Measurements from ENCODE around the gene TALDO1.

The TALDO1 gene

DNA sequence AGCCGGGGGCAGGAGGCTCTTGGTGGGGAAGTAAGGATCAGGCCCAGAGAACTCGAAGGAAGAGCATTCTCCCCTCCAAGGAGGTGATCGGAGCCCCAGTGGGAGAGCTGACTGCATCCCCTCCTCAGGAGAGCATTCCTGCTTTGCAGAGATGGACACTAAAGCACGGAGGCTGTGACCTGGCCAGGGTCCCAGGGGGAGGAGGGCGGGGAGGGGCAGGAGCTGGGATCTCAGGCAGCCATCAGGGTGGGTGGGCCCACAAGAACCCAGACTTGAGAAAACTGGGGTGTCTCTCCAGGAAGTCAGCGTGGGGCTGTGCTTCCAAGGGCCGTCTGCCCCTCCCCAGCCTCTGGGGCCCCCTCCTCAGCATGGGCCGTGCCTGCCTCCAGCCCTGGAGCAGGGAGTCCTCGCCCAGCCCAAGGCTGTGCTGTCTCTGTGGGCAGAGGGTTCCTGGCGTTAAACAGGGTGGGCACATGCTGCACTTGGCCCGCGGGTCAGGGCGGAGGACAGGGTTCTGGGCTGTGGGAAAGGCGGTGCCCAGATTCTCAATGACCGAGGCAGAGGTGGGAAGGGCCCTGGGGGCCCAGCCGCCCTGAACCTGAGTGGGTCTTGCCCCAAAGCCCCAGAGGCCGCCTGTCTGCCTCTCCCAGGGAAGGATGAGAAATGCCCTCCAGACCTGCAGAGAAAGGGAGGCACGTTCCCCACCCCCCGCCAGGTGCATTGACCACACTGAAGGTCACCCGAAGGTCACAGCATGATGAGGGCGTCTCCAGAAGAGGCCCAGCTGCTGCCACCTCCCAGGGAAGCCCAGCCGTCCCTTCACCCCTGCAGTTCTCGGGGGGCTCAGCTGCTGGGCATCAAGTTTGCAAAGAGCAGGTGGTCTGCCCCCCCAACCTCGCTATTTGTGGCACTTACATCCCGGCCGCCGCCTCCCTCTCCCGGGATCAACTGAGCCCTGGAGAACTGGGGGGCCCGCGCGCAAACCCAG is 42.0 kb downstream of the TALDO1 start:
- no peak for DNase-seq

DNA sequence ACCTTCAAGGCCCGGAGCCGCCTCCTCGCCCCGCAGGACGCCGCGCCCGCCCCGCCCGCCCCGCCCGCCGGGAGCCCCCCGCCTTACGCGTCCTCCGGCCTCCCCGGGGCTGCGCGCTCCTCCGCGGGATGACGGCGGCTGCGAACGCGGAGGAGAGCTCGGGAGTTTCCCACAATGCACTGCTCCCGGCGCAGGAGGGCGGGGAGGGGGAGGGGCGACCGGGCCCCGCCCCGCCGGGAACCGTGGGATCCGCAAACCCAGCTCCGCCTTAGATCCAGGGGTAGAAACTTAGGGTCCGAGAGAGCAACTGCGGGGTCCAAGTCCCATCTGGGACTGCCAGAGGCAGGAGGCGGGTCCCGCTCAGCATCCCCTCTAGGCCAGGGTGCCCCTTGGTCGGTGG is 42.7 kb downstream of the TALDO1 start, which contains the start of gene CEND1:
TSS of gene CEND1 (minus strand) at position 148 of the 400 bp plus-strand sequence. CDS start 1,514 bp downstream, outside the sequence.
- DNase-seq, result peak; percentile 15

DNA sequence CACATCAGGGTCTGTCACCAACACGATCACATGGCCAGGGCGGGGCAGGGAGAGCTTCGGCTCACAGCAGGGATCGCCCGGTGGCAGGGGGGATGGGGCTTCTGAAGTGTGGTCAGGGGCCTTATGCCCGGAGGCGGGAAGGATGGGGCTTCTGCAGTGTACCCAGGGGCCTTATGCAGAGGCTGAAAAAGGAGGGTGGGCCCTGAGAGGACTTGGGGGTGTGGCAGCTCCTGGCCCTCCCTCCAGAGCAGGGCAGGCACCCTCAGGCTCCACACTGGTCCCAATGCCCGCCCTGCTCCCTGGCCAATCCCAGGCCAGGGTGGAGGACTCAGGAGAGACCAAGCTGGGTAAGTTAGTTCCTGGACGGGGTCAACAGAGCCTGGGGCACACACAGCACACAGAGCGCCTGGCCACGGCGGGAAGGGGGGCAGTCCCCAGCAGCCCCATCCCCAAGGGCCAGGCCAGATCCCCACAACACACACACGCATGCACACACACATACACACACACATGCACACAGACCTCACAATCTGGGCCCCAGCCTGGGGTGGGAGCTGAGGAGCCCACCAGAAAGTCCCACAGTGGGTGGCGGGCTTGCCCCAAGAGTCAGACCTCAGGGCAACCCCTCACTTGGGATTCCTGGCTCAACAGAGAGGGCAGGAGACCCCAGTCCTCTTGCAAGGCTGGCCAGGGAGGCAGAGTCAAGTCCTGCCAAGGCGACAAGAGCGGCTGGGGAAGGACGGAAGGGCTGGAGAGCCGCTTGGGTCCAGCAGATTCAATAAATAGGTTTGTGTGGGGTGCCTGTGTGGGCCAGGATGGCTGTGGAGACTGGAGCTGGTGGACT is 43.7 kb downstream of the TALDO1 start:
- DNase-seq, result no peak

DNA sequence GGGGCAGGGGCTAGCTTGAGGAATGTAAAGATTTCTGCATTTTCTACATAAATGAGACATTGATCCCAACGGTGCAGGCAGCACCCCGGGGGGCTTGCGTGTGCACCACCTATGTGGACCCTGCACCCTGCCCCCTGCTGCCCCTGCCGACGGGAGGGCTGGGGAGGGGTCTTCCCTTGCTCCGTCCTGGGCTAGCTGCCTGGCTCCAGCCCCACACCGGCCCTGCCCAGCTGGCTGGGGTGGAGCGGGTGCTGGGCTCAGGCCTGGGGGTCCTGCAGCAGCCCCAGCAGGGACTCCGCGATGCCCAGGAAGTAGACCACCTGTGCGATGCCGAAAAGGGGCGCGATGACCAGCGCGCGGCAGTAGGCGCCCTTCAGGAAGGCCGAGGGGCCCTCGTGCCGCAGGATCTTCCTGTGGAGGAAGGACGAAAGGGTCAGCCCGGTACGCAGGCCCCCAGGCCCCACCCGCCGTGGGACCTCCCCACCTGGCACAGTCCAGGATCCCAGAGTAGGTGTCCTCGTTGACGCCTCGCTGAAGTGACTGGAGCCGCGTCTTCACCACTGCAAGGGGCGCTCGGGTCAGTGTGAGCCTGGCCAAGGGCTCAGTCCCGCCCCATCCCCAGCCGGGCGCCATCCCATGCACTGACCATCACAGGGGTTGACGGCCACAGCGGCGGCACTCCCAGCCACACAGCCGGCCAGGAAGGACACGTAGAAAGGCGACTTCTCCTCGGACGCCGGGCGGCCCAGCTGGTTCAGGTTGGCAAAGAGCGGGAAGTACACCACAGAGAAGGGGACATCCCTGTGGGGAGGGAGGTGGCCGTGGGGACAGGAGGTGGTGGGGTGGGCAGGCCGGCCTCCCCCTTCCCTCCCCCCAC is 44.6 kb downstream of the TALDO1 start:
- DNase-seq, result no peak

DNA sequence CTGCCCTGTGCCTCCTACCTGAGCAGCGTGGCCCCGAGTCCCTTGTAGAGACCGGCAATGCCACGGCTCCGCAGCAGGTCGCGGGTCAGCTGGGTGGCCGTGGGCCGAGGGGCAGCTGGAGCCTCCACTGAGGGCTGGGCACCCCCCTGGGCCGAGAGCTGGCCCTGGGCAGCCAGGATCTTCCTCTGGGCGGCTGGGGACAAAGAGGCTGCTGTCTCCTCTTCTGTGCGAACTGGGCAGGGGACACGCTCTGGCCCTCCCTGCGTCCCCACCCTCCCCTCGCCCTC is 45.2 kb downstream of the TALDO1 start:
- no peak for DNase-seq

DNA sequence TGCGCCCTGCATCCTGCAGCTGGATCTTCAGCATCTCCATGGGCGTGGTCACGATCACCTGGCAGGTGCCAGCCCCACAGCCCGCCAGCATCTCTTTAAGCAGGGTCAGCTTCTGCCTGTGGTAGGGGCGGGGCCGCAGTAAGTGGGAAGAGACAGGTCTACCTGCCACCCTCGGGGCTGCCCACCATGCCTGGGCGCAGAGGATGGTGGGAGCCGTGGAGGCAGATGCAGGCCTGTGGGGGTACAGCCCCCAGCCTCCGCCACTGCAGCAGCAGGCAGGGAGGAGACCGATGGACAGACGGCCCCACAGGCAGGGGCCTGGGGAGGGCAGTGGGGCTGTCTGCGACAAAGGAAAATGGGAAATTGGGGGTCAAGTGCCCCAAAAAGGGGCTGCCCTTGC is 45.6 kb downstream of the TALDO1 start:
- DNase-seq, result no peak

DNA sequence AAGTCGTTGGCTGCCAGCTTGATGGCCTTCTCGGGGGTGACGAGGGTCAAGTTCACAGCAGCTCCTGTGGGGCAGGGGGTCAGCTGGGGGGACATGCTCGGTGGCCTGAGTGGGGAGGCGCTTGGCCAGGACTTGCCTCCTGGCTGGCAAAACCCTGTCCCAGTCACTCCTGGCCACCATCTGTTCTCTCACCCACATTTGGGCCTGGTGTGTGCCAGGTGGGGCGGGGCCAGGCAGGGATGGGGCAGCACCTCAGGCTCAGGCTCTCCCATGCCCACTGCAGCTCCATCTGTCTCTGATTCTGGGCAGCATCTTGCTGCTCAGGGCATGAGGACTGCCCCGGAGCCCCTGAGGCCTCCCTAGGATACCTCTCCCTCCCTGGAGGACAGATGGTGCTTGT is 46.3 kb downstream of the TALDO1 start:
- DNase-seq, result no peak

DNA sequence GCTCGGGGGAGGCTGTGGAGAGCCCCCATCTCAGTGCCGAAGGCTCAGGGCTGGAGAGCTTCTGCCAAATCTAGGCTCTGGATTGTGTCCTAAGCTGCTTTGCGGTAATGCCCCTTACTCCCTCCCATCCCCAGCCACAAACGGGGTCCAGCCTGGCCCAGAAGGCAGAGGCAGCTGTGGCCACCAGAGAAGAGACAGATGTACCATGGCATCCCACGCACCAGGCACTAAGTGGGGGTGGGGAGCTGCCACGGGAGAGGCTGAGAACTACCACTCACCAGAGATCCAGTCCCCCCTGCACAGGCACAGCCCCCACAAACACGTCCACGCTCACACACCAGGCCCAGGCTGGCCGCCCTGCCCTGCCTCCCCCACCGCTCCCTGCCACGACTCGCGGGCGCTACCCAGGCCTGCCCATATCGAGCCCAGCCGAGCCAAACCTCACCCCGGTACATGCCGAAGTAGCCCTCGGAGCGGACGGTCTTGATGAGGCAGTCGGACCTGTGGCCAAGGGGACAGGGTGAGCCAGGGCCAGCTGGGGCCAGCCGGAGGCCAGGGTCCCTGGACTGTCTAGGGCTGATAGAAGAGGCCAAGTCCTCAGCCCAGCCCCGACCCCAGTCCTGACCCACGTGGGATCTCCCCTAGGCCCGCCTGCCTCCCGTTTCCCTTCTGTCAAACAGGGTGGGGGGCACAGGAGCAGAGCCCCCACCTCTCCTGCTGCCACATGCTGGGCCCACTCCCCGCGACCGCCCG is 46.9 kb downstream of the TALDO1 start:
- DNase-seq, result no peak

DNA sequence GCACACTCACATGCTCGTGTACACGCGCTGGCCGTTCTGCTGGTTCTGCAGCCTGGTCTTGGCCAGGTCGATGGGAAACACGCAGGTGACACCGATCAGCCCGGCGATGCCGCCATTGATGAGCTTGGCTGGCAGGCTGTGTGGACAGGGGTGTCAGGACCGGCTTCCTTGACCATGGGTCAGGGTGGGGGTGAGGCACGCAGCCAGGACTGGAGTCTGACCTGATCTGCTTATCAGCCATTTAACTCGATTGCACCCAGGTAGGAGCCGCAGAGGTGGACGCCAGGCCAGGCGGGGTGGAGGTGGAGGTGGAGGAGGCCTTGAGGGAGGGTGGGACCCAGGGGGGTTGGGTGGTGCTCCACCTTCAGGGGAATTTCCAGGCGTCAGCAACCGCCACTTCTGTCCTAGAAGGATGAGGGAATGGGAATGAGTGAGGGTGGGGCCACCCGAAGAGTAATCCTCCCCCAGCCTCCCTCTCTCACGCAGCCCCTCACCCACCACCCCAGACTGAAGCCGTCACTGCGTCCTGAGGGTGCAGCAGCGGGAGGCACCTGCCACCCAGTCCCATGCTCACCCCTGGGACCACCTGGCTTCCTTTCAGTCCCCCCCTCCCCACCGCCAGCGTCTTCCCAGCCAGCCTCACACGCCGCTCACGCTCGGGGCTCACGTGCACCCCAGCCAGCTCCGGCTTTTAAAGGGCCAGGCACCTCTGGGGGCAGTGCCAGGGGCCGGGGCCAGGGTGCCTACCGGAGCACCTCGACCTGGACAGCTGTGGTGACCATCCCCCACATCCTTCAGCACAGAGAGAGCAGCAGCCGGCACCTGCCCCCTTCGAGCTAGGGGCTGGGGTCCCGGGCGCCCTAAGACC is 47.7 kb downstream of the TALDO1 start:
- no peak for DNase-seq

DNA sequence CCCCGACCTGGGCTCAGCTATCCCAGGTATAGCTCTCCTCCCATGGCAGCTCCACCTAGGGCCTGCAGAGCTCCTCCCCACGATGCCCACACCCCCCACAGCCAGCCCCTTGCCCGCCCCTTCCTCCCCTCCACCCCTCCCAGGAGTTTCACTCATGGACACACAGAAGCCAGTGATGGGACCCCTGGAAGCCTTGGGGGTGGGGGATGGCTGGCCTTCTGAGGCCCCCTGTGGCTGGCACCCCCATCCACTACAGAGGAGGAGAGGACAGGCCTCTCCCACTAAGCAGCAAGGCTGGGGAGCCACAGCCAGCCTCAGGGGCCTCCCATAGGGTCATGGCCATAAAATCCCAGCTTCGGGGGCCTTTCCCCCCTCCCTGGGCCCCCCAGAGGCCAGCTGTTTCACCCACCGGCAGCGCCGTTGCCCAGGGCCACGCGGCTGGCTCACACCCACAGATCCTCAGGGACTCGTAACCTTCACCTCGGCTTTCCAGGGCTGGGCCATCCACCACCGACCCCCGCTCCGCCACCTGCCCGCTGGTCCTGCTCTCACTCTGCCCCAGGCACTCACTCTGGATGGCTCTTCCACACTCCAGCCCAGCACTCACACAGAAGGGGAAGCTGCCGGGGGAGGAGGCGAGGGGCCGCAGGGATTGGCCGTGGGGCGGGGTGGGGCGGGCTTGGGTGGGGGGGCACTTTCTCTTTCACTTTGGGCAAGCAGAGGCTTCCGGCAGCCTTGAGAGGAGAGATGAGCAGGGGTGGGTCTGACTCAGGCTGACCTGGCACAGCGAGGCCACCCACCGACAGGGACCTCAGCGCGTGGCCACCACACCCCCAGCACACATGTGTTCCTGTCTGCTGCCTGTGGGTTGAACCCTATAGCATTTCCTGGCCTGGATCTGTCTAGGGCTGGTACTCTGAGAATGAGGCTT is 48.6 kb downstream of the TALDO1 start:
- DNase-seq, result peak; percentile 59

DNA sequence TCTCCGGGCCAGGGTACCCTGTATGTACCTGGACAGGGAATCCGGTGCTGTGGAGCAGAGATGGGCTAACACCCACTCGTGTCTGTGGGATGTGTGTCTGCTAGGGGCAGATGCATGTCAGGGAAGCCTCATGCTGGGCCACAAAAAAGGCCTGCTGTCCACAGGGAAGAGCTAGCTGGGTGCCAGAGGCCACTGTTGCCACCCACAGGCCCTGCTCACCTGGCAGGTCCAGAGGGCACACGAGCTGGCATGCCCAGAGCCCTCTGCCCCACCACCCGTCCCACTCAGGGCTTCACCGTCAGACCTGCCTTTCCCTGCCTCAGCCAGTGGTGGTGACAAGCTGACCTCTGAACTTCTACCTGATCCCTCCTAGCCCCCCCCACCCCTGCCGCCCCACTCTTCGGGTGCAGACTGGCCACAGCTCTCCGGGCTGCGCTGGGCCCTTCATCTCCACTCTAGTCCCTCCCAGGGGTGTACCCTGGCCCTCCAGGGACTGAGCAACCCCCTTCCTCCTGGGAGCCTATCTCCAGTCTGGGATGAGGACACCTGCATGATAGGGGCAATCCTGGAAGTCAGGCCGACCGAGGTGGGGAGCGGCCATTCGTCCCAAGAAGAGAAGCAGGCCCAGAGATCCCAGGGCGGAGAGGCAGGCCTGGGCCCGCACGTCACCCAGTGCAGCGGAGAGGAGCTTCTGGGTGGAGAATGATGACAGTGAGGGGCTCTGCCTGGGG is 49.5 kb downstream of the TALDO1 start:
- DNase-seq, result no peak

DNA sequence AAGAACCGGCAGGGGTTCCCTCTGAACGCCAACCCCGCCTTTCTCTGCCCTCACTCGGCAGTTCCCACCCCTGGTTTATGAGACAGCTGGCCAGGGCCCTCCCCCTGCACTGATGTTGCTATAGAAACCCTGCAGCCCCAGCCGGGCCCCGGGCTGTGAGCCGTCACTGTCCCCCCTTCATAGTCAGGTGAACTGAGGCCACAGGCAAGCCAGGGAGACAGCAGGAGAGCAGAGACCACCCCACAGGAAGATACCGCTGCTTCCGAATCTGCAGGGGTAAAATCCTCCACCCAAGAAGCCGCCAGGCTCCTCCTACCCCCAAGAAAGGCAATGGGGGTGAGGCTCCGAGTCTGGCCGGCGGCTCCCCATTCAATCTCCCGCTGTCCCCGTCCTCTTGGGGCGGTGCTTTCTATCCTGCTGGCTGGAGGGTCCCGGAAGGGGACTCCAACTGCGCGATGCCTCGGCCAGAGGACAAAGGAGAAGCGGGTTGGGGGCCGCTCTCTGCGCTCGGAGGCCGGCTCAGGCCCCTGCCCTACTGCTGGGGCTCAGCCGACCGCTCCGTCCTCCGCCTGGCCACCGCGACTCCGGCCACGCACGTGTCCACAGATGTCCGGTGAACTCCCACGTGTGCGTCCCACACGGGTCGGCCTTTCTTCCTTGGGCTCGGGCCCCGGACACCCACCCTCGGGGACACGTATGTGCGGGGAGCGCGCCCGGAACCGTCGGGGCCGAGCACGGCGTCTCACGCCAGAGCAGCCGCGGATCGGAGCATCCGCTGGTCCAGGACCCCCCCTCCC is 50.2 kb downstream of the TALDO1 start:
- DNase-seq, result peak; percentile 82

DNA sequence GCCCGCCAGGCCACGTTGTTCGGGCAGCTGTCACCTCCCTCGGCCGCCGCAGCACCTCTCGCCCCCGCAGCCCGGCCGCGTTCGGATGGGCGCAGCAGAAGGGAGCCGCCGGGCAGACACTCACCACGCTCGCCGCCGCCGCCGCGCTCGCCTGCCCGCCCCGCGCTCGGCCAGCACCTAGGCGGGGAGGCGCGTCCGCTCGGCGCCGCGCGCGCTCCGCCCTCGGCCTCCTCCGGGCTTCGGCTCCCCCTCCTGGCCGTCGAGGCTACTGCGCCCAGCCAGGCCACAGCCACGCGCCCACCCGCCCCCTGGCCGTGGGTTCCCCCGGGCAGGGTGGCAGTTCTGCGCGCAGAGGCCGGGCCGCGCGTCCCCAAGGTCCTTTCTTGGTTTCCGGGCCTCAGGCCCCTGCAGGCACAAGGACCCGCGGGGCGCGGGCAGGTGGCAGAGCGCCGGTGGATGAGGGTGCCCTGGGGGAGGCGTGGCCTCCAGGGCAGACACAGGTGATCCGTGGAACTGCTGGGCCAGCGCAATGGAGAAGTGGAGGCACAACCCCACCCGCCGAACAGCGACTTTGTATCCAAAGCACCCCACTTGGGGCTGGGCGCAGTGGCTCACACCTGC is 50.9 kb downstream of the TALDO1 start, which contains the start of gene SLC25A22:
TSS of gene SLC25A22 (minus strand) at position 189 of the 621 bp plus-strand sequence. CDS start 3,275 bp downstream, outside the sequence.
- DNase-seq, result peak; percentile 75

DNA sequence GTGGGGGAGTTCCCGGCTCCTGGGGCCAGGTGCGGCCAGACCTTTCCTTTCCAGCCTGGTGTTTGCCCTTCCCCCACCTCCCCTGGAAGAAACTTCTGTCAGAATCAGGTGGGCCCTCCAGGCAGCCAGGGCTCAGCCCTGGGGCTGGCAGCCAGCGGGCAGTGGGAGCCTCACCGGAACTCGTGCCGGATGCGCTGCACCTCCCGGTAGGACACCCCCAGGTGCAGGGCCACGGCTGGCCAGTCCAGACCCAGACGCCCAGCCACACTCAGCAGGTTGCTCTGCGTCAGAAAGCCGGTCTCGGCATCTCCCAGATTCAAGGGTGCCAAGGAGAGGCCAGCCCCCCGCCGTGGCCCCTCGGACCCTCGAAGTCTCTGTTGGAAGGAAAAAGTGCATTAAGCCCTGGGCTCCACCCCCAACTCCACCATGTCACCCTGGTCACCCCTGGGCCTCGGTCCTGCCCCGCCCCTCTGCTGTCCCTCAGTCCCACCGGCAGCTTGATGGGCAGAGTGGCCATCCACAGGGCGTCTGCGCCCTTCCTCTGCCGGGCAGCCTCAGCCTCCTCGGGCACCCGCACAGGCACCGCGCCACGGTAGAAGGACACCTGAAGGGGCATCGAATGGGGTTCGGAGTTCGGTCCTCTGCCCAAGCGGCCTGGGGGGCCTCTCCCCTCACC is 52.5 kb downstream of the TALDO1 start:
- no peak for DNase-seq

DNA sequence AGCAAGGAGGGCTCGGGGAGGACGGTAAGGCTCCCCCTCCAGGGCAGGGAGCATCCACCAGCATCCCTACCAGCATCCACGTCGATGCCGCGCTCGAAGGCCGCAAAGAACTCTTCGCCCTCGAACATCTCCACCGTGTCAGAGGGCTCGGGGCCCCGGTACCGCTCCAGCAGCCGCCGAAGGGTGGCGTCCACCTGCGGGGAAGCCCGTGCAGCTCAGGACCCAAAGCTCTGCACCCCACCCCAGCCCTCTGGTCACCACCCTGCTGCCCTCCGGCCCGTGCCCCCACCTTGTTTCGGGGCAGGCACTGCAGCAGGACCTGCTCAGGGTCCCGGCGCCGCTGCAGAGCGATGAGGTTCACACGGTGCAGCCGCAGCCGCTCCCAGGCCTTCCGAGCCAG is 53.2 kb downstream of the TALDO1 start:
- DNase-seq, result no peak

DNA sequence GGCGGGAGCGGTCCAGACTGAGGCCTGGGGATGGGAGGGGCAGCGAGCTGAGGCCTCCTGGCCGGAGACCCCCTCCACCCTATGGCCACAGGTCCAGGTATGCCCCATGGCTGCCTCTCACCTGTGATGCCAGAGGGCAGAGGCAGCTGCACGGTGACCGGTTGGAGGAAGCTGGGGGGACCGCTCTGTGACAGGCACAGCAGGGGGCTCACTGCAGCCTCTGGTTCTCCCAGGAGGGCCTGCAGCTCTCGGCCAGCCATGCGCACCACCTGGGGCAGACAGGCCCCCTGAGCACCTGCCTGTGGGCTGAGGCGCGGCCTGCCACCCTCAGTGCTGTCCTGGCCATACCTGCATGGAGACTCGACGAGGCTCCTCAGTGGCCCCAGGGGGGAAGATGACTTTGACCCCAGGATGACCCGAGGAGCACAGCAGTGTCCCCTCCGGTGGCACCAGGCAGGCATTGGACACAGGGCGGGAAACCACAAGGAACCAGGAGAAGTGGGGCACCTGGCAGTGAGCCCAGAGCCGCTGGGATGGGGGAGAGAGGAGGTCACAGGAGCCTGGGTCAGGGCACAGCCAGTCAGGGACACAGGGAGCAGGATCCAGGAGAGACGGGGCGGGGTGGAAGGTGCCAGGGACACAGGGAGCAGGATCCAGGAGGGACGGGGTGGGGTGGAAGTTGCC is 54.0 kb downstream of the TALDO1 start:
- no peak for DNase-seq

All from NCI-H1092 treated with DMSO at 0.1 percent for 48 hours (cell line).